Measurements from ENCODE around the gene PRKCB.
"Not testable (repeated sequence)": the region's sequence is repeated elsewhere in the genome, so short reads cannot be mapped to it uniquely, and the experiment has no call there.

Gene PRKCB

DNA sequence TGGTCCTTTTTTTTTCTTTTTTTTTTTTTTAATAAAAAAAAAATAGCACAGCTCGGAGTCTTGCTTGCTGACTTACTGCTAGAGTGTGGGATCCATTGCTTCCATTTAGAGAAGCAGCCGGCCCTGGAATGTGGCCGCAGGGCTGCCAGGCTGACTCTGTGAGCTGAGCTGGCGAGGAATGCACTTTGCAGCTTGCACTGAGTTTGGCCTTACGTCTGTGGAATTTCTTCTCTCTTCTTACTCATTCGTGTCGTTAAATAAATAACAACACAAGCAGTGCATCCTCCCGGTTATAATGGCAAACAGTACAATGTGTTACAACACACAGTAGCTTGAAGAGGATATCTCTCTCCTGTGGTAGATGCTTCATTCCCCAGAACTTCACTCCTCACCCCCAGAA lies 69.2 kb downstream of the PRKCB start:
- DNase-seq = no peak

DNA sequence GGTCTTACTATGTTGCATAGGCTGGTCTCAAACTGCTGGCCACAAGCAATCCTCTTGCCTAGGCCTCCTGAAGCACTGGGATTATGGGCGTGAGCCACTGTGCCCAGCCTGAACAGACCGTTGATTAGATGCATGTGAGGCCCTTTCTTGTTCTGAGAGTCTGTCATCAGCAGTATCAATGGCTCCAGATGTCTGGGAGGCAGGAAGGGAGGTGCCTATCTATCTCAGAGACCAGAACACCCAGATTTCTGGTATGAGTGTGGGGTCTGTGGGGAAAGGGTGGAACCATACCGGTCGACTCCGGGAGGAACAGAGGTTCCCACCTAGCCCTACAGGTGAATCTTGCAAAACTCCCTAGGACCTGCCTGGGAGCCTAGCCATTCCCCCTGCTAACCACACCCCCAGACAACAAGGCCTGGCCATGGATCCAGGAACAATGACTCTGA lies 71.7 kb downstream of the PRKCB start:
- no peak for DNase-seq

DNA sequence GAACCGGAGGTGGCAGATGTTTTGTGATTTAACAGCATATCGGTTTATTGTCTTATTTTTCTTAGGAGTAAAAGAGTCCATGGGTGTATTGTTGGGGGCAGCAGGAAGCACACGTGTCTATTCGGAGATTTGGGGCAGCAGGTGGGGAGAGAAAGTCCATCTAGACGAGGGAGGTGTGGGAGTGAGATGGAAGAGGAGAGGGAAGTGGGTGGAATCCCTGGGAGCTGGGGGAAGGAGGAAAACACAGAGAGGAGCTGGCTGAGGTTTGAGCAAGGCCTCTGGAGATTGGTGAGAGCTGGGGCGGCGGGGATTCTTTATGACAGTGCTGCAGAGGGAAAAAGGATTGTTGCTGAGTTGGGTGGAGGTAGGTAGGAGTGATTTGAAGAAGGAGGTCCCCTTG lies 72.1 kb downstream of the PRKCB start:
- no peak for DNase-seq

DNA sequence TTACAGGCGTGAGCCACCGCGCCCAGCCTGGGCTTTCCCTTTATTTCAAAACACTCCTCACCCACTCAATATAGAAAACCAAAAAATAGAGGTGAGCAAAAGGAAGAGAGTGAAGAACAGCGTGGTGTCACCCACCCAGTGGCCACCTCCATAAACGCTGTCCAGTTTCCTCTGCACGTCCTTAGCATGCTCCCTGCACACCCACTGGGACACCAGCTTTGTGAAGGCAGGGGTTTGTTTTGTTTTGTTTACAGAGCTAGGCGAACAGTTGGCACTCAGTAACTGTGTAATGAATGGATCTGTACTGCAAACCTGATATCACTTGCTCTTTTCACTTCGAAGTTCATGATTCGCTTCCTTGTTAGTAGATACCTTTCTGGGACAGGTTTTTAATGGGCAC lies 73.0 kb downstream of the PRKCB start:
- DNase-seq = no peak

DNA sequence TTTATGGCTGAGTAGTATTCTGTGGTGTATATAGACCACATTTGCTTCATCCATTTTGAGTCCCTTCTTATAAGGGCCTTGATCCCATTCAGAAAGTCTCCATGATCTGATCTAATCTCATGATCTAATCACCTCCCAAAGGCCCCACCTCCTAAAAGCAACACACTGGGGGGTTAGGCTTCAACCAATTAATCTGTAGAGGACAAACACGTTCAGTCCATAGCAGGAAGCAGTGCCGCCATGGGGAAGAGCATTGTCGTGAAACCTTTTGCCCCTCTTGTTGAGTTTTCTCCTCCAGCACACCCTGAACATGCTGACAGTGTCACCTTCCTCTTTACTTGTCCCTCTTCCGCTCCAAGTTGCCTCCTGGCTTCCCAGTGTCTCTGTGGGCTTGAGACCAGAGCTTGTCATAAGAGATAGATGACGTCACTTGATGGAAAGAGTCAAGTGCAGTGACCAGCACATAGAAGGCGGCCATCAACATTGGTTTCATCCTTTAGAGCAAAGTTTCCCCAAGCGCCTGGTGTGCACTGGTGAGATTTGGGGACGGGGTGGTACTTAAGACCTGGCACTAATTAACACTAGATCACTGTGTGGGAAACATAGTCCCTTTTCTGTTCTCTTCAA lies 74.1 kb downstream of the PRKCB start:
- DNase-seq = no peak

- DNase-seq = no peak
Observed at GRCh38 chr16:23914946-23915530, 79.3 kb downstream of the PRKCB start.

GRCh38 chr16:23916552-23916951 lies 80.8 kb downstream of the PRKCB start:
- not testable (repeated sequence) for DNase-seq

GRCh38 chr16:23917621-23918020 lies 81.8 kb downstream of the PRKCB start:
- DNase-seq = no peak

DNA sequence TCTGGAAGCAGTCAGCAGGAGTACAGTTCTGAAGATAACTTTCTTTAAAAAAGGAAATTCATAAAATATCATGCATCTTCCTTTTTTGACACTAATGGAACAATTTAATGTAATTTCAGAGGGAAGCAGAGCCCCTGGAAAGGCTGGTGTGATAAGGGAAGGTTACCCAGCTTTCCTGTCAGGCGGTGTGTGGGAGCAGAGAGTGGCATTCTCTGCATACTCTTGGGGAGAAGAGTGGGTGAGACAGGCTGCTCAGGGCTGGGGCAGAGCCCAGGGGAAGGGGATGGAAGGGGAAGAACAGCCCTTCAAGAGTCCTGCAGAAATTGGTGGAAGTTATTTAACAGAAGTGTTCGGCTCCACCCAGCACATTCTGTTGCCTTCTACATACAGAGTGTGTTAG lies 84.7 kb downstream of the PRKCB start:
- DNase-seq = no peak

DNA sequence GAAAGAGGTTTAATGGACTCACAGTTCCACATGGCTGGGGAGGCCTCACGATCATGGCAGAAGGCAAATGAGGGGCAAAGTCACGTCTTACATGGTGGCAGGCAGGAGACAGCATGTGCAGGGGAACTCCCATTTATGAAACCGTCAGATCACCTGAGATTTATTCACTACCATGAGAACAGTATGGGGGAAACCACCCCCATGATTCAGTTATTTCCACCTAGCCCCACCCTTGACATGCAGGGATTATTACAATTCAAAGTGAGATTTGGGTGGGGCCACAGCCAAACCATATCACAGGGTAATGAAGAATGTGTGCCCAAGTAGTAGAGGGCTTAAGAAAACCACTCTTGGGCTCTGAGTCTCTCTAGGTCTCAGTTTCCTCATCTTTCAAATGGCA lies 85.1 kb downstream of the PRKCB start:
- DNase-seq = no peak

DNA sequence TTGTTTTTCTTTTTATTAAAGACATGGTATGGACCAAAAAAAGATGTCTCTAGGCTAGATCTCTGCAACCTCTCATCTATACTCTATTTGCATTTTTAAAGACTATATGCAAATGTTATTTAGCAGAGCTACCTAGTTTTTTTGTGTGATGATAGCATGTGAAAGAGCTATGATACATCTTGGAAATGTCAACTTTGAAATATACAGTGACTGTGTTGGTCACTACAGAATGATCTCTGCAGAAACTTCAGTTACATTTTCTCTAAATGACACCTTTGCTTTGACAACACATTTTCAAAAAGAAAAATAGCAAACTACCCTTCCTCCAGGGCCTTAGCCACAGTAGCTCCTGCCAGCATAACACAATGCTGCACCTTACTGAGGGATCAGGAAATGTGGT lies 86.6 kb downstream of the PRKCB start:
- no peak for DNase-seq

GRCh38 chr16:23924128-23924527 lies 88.3 kb downstream of the PRKCB start:
- no peak for DNase-seq

DNA sequence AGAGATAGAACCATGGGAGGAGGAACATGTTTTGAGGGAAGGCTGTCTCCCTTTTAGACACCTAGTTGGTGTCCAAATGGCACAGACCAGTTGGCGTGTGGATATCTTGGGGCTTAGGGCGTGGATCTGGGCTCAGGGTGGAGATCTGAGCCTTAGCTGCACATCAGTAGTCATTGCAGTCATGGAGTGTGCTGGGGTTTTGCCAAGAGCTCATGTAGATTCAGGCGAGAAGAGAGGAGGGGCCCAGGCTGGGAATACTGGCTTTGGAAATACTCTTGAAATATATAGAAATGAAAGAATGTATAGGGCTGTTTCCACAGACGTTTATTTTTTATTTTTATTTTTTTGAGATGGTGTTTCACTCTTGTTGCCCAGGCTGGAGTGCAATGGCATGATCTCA lies 92.0 kb downstream of the PRKCB start:
- DNase-seq = no peak

DNA sequence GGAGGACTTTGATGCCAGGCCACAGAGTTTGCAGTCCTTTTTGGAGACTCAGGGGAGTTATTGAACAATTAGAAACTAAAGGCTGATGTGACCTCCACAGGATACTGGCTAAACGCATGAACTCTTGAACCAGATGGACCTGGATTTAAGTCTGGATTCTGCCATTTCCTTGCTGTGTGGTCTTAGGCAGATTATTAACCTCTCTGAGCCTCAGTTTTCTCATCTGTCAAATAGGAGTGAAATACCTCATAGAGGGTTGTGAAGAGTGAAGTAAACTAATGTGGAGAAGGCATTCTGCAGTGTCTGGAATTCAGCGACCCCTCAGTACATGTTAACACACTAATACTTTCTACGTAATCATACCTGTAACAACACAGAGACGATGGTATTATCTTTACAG lies 93.5 kb downstream of the PRKCB start:
- DNase-seq = no peak

- DNase-seq = no peak
Observed at GRCh38 chr16:23929856-23930255, 94.1 kb downstream of the PRKCB start.

GRCh38 chr16:23930791-23931190 lies 95.0 kb downstream of the PRKCB start:
- no peak for DNase-seq

DNA sequence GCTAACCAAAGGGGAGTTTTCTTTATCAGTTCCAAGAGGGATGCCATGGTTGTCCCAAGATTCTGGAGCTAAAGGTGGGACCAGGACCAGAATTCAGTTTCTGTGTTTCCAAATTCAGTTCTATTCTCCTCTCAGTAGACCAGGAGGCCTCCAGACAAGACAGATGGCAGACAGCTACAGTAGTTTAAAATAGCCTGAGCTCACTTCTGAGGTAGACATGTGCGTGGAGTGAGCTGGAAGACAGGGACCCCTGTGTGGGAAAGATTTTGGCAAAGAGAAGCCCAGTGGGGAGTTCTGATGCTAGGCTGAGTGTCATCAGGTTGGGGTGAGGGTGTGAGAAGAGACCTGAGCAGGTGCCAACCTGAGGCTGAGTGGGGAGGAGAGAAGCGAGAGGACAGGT lies 95.4 kb downstream of the PRKCB start:
- DNase-seq = no peak

GRCh38 chr16:23933650-23934049 lies 97.9 kb downstream of the PRKCB start:
- not testable (repeated sequence) for DNase-seq

DNA sequence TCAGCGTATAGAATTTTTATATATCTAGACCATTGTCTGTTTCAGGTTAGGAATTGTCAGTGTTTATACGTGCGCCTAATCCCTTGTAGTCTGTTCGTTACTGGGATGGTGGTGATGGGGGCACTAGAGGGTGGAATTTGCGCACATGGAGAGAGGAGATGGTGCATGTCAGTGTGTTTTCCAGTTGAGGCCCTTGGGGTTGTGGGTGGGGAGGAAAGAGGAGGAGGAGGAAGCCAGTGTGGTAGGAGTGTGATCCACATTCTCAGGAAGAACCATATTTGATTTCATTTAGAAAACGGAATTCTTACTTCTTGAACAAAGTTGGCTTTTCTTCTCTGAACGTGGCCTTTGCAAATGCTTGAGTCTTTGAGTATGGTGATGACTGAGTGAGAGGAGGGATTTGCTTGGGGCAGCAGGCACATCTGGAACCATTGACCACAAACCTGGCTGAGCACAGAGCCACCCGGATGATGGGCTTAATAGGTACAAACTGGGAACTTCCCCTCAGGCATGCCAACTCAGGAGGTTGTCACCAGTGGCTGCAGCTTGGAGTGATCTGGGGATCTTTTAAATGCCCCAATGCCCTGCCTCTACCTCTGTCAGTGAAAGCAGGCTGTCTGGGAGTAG lies 98.9 kb downstream of the PRKCB start:
- no peak for DNase-seq

- DNase-seq = no peak
Observed at GRCh38 chr16:23940111-23940510, 104.3 kb downstream of the PRKCB start.

DNA sequence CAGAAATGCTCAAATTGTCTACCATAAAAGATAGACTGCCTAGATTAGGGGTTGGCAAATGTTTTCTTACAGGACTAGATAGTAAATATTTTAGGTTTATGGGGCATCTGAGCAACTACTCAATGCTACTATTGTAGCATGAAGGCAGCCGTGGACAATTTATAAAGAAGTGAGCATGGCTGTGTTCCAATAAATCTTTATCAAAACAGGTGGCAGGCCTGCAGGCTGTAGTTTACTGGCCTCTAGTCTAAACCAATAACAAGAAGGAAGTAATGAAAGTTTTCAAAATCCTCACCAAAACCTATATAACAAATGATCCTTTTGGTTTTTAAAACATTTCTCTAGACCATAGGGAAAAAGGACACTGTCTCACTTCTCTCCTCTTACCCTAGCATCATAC lies 105.2 kb downstream of the PRKCB start:
- DNase-seq = no peak

DNA sequence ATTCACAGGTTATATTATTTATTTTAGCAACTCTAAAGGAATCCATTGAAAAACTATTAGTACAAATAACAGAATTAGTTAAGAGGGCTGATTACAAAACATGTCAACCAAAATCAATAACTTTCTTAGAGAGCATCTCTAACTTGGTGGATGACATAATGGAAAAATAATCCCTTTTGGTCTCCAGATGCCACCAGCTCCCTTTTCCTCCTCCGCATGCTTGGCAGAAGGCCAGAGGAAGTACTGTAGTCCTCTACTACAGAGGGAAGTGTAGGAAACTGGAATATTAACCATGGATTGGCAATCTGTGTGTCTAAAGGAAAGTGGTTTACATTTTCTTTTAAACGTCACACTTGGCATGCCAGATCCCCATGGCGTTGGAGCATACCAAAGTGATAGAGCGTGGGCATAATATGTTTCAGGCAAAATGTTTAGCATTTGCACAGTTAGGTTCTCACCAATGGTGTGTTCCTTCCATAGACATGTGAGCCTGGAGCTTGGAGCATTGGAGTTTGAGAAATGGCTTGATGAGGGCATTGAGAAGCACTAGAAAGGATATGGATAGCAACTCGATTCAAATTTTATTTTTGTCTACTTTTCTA lies 106.3 kb downstream of the PRKCB start:
- DNase-seq = no peak

DNA sequence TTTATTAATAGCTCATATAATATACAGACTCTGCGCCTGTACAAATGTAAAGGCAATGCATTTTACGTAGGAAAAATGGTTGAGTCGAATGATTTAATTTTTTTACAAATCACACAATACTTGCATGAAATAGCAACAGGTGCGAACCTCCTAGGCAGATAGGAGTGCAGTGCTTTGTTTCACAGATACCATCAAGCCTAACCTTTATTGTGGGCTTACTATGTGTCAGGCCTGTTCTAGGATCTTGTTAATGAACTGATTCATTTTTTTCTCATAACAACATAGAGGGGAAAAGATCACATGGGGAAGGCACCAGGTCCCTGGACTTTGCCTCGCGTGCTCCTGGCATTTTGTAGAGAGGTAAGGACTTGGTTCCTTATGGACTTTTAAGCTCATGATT lies 107.8 kb downstream of the PRKCB start:
- DNase-seq = no peak

- DNase-seq = no peak
Observed at GRCh38 chr16:23944381-23944780, 108.6 kb downstream of the PRKCB start.

Data from stimulated activated CD4-positive, alpha-beta T cell treated with anti-CD3 and anti-CD28 coated beads, Interleukin-2, amount 100 ng/mL, for 48 hours (primary cell).